Smooth muscle cell (in vitro differentiated cells): ENCODE measurements around the gene PIGR. TPM values are rescaled to one million over a fixed set of nuclear protein-coding genes. Genes with fewer than 3 reads are reported as not detected.
A peak's percentile ranks its signal among the peaks of the same experiment; 100 is the strongest.

ENCODE experiments used
- DNase-seq: peaks from one replicate; lab custom pipeline; 2025; ENCODE audit not compliant: unreplicated experiment; lab: John Stamatoyannopoulos, UW
- H2AFZ ChIP-seq: fragments of 200-600 bp; sonication (generic); 2 replicates; pipeline ENCODE4 v1.6.0; 2016; ENCODE audit warnings: antibody characterized with exemption, low read depth, mild to moderate bottlenecking
- H3F3A ChIP-seq: fragments of 200-600 bp; sonication (generic); 2 replicates; pipeline ENCODE4 v1.6.0; 2017; ENCODE audit warnings: antibody characterized with exemption, low read depth
- H3K27ac ChIP-seq: fragments of 200-600 bp; sonication (generic); 2 replicates; pipeline ENCODE4 v1.5.1; 2016; ENCODE audit warnings: low read depth, mild to moderate bottlenecking
- H3K27me3 ChIP-seq: fragments of 200-600 bp; sonication (generic); 2 replicates; pipeline ENCODE4 v1.6.1; 2016; ENCODE audit warnings: low read depth, mild to moderate bottlenecking
- H3K36me3 ChIP-seq: fragments of 200-600 bp; sonication (generic); 2 replicates; pipeline ENCODE4 v1.5.1; 2016; ENCODE audit warnings: low read depth
- H3K4me1 ChIP-seq: fragments of 200-600 bp; sonication (generic); 2 replicates; pipeline ENCODE4 v1.5.1; 2016; ENCODE audit warnings: low read depth
- H3K4me2 ChIP-seq: fragments of 200-600 bp; sonication (generic); 2 replicates; pipeline ENCODE4 v1.6.0; 2016; ENCODE audit warnings: mild to moderate bottlenecking
- H3K4me3 ChIP-seq: fragments of 200-600 bp; sonication (generic); 2 replicates; pipeline ENCODE4 v1.5.1; 2016; ENCODE audit warnings: mild to moderate bottlenecking
- H3K79me2 ChIP-seq: fragments of 200-600 bp; sonication (generic); 2 replicates; pipeline ENCODE4 v1.6.0; 2016; ENCODE audit warnings: low read depth, mild to moderate bottlenecking
- H3K9ac ChIP-seq: fragments of 200-600 bp; sonication (generic); 2 replicates; pipeline ENCODE4 v1.6.0; 2016; ENCODE audit warnings: low read depth
- H3K9me3 ChIP-seq: fragments of 200-600 bp; sonication (generic); replicated peaks from 2 replicates; pipeline ENCODE4 v1.5.1; 2016; ENCODE audit warnings: low read depth
- H4K20me1 ChIP-seq: fragments of 200-600 bp; sonication (generic); 2 replicates; pipeline ENCODE4 v1.6.0; 2016; ENCODE audit warnings: low read depth
- WGBS: methylation state at CpG from one replicate; pipeline ENCODE4 v1.1.7; 2016; ENCODE audit warnings: low lambda C conversion rate; 5-methylcytosine and 5-hydroxymethylcytosine counted together
- polyA plus RNA-seq: library from polyadenylated mRNA; unstranded; fragments of >200 nt; fragmentation: Nextera tagmentation; extraction: Ambion mirVana; gene quantifications from 2 replicates; pipeline ENCODE4 v1.2.1, GENCODE V29; 2016
- total RNA-seq: library from RNA; depleted of rRNA; stranded (reverse); fragments of >200 nt; gene quantifications from 2 replicates; pipeline ENCODE4 v1.2.3, GENCODE V29; 2014
- TF ChIP-seq, protein P1 (sequence below): fragments of 200-600 bp; sonication (generic); IDR thresholded peaks from 2 replicates; pipeline ENCODE4 v1.5.1; 2017; ENCODE audit warnings: borderline replicate concordance, mild to moderate bottlenecking, antibody characterized with exemption; ENCODE audit not compliant: insufficient read depth, poor library complexity, severe bottlenecking

The PIGR gene
- total and polyA plus RNA-seq, 2 experiments from 2014 or later = not detected

DNA sequence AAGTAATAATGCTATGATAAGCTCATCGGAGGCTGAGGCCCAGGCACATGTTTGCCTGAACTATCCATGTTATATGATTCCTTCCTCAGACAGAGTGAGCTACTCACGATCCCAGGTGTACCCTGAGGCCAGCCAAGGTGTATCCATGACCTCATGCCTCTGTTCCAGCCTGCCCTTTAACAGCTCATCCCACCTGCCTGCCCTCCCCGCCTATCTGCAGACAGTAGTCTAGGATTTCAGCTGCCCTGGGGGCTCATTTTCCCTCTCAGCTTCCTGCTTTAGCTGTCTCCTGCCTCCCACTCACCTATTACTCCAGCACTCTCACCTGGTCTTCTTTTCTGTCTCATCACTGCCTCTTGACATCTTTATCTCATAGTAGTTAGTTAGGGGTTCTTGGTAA, 50.9 kb downstream of the PIGR start:
- TF ChIP-seq, protein P1, sequence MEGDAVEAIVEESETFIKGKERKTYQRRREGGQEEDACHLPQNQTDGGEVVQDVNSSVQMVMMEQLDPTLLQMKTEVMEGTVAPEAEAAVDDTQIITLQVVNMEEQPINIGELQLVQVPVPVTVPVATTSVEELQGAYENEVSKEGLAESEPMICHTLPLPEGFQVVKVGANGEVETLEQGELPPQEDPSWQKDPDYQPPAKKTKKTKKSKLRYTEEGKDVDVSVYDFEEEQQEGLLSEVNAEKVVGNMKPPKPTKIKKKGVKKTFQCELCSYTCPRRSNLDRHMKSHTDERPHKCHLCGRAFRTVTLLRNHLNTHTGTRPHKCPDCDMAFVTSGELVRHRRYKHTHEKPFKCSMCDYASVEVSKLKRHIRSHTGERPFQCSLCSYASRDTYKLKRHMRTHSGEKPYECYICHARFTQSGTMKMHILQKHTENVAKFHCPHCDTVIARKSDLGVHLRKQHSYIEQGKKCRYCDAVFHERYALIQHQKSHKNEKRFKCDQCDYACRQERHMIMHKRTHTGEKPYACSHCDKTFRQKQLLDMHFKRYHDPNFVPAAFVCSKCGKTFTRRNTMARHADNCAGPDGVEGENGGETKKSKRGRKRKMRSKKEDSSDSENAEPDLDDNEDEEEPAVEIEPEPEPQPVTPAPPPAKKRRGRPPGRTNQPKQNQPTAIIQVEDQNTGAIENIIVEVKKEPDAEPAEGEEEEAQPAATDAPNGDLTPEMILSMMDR = no peak
- DNase-seq = no peak
- Histone ChIP-seq H4K20me1 (no peaks in the 10 kb centered on the region), H3K27me3 (no peaks in the 10 kb centered on the region), H3K9ac (peak overlapping the region; percentile 57), H3K4me3 (no peak overlapping the region), H3K4me1 (peaks cover 12% of the 10 kb centered on the region), H2AFZ (no peak overlapping the region), H3K9me3 (no peaks in the 10 kb centered on the region), H3K36me3 (no peaks in the 10 kb centered on the region), H3K79me2 (no peaks in the 10 kb centered on the region), H3F3A (no peaks in the 10 kb centered on the region), H3K27ac (peak overlapping the region; percentile 88), H3K4me2 (peak overlapping the region; percentile 25)
- 81% methylated on average over 3 of the region's 3 CpGs for WGBS

DNA sequence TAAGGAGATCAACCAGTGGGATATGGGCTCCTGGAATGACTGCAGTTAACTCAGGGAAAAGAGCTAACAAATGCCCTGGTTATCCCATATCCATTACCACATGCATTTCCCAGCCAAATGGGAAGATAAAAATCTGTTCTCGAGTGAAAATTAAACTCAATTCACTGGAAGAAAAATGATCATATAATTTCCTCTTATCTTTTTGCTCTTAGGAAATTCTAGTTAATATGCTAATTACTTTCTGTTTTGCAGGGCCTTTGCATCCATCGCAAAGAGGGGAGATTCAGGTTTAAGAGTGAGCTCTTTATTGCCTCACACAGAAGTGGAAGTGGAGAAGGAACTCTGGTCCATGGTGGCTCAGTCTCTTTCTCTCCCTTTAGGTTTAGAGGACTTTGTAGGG, 52.9 kb downstream of the PIGR start:
- WGBS = 84% methylated on average over 2 of the region's 2 CpGs
- Histone ChIP-seq H3K9ac (no peak overlapping the region), H3K4me1 (peaks cover 11% of the 10 kb centered on the region)

DNA sequence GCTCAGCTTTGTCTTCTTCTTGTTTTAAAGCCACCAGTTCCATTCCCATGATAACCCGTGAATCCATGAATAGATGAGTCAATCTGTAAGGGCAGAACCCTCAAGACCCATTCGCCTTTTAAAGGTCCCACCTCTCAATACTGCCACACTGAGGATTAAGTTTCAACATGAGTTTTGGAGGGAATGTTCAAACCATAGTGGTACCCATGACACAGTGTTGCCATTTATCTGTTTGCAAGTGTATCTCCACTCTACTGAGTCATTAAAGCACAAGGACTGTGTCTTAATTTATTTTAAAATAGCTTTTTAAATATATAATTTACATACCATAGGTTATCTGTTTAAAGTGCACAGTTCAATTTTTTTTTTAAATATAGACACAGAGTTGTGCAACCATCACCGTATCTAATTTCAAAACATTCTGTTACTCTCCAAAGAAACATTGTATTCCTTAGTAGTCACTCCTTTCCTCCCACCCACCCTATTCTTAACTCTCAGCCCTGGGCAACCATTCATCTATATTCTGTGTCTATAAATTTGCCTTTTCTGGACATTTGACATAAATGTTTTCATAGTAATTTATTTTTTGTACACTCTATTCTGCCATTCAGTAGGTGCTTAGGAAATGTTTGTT, 53.8 kb downstream of the PIGR start:
- Histone ChIP-seq H3K27me3 (no peaks in the 10 kb centered on the region), H2AFZ (no peak overlapping the region), H3K9me3 (no peaks in the 10 kb centered on the region), H3K4me1 (peaks cover 8% of the 10 kb centered on the region), H3K36me3 (no peaks in the 10 kb centered on the region), H3K9ac (peak overlapping the region; percentile 57), H4K20me1 (no peaks in the 10 kb centered on the region), H3K4me3 (no peak overlapping the region), H3F3A (no peaks in the 10 kb centered on the region), H3K27ac (peak overlapping the region; percentile 61), H3K79me2 (no peaks in the 10 kb centered on the region), H3K4me2 (no peak overlapping the region)
- no peak for DNase-seq
- WGBS = 64% methylated on average over 3 of the region's 3 CpGs
- TF ChIP-seq, protein P1 = no peak

More for the DNA sequence above, 52.9 kb downstream of the PIGR start:
- Histone ChIP-seq H4K20me1 (no peaks in the 10 kb centered on the region), H3F3A (no peaks in the 10 kb centered on the region), H3K4me2 (no peak overlapping the region), H3K9me3 (no peaks in the 10 kb centered on the region), H3K4me3 (no peak overlapping the region), H3K79me2 (no peaks in the 10 kb centered on the region), H3K27me3 (no peaks in the 10 kb centered on the region), H3K36me3 (no peaks in the 10 kb centered on the region), H2AFZ (peak overlapping the region; percentile 9), H3K27ac (peak overlapping the region; percentile 61)
- TF ChIP-seq, protein P1 = no peak
- DNase-seq = no peak

DNA sequence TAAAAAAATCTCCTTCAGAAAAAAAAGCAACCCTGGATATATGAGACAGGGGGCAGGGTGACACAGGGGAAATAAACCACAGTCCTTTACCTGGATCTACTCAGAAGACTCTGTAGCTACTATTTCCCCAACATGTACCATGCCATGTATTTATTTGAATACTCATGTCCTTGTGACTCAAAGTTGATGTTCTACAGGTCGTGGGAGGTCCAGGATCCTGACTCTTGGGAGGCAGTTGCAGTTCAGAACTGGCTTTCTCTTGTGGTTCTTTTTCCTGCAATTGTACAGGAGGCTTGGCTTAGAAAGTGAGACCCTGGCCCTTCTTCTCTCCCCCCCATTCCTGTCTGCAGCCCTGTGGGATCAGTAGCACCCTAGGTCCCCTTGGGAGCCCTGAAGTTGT, 54.9 kb downstream of the PIGR start:
- peak overlapping the region; percentile 72 for H3K4me2 ChIP-seq
- H3K36me3 ChIP-seq = no peaks in the 10 kb centered on the region
- peak overlapping the region; percentile 89 for H3K27ac ChIP-seq
- H4K20me1 ChIP-seq = no peaks in the 10 kb centered on the region
- H3K9ac ChIP-seq = peak overlapping the region; percentile 57
- H3K9me3 ChIP-seq = no peaks in the 10 kb centered on the region
- H3K4me1 ChIP-seq = peaks cover 6% of the 10 kb centered on the region
- H3K27me3 ChIP-seq = no peaks in the 10 kb centered on the region
- no peak overlapping the region for H3K4me3 ChIP-seq
- no peaks in the 10 kb centered on the region for H3K79me2 ChIP-seq
- no peaks in the 10 kb centered on the region for H3F3A ChIP-seq
- 74% methylated on average over 1 of the region's 1 CpG for WGBS
- TF ChIP-seq, protein P1 = no peak
- no peak for DNase-seq
- no peak overlapping the region for H2AFZ ChIP-seq
